Astrocyte (in vitro differentiated cells and primary cell): Measurements from ENCODE around the gene BRINP2. TPM values are rescaled to one million over a fixed set of nuclear protein-coding genes. Genes with fewer than 3 reads are reported as not detected.

Source experiments
- DNase-seq: peaks from one replicate; pipeline ENCODE4 v3.0.0-alpha.2; 2010; ENCODE audit warnings: low read depth
- FAIRE-seq: peaks from 2 replicates; lab custom pipeline; 2011; peaks lifted over from hg19 to GRCh38; lab: Jason Lieb, UNC
- H2AFZ ChIP-seq: 2 replicates; pipeline ENCODE4 v1.6.0; 2012; ENCODE audit warnings: low read depth, low read length, inconsistent platforms
- H3K27ac ChIP-seq: 2 replicates; pipeline ENCODE4 v1.5.1; 2011; ENCODE audit warnings: low read depth, low read length, inconsistent platforms
- H3K27me3 ChIP-seq: 2 replicates; pipeline ENCODE4 v1.6.0; 2011; ENCODE audit warnings: low read length, inconsistent platforms; ENCODE audit not compliant: insufficient read depth
- H3K36me3 ChIP-seq: 2 replicates; pipeline ENCODE4 v1.5.1; 2011; ENCODE audit warnings: low read length, inconsistent platforms; ENCODE audit not compliant: insufficient read depth
- H3K4me1 ChIP-seq: 2 replicates; pipeline ENCODE4 v1.5.1; 2011; ENCODE audit warnings: low read length, inconsistent platforms; ENCODE audit not compliant: insufficient read depth
- H3K4me2 ChIP-seq: 2 replicates; pipeline ENCODE4 v1.6.0; 2012; ENCODE audit warnings: low read length, inconsistent platforms
- H3K4me3 ChIP-seq: 2 replicates; pipeline ENCODE4 v1.5.1; 2011; ENCODE audit warnings: low read depth, mild to moderate bottlenecking, low read length, inconsistent platforms; ENCODE audit not compliant: insufficient read depth
- H3K79me2 ChIP-seq: 2 replicates; pipeline ENCODE4 v1.6.0; 2012; ENCODE audit warnings: mild to moderate bottlenecking, low read length, inconsistent platforms; ENCODE audit not compliant: insufficient read depth
- H3K9ac ChIP-seq: 2 replicates; pipeline ENCODE4 v1.6.0; 2012; ENCODE audit warnings: mild to moderate bottlenecking, low read length, inconsistent platforms
- H3K9me3 ChIP-seq: 2 replicates; pipeline ENCODE4 v1.5.1; 2012; ENCODE audit warnings: low read depth, mild to moderate bottlenecking, low read length, inconsistent platforms; ENCODE audit not compliant: insufficient read depth
- H4K20me1 ChIP-seq: 2 replicates; pipeline ENCODE4 v1.6.0; 2012; ENCODE audit warnings: low read length, inconsistent platforms; ENCODE audit not compliant: insufficient read depth
- H3K27ac Mint-ChIP-seq: one replicate; pipeline ENCODE4 v1.8.0; 2021; ENCODE audit warnings: mild to moderate bottlenecking, mixed read lengths; ENCODE audit not compliant: unreplicated experiment
- H3K27me3 Mint-ChIP-seq: one replicate; pipeline ENCODE4 v1.8.0; 2021; ENCODE audit warnings: low read depth, mixed read lengths; ENCODE audit not compliant: unreplicated experiment
- H3K36me3 Mint-ChIP-seq: one replicate; pipeline ENCODE4 v1.8.0; 2021; ENCODE audit warnings: low read depth, mixed read lengths; ENCODE audit not compliant: unreplicated experiment
- H3K4me1 Mint-ChIP-seq: one replicate; pipeline ENCODE4 v1.8.0; 2021; ENCODE audit warnings: low read depth, mixed read lengths; ENCODE audit not compliant: unreplicated experiment
- H3K4me3 Mint-ChIP-seq: one replicate; pipeline ENCODE4 v1.8.0; 2021; ENCODE audit warnings: mild to moderate bottlenecking, moderate library complexity, mixed read lengths; ENCODE audit not compliant: unreplicated experiment
- H3K9me3 Mint-ChIP-seq: one replicate; pipeline ENCODE4 v1.8.0; 2021; ENCODE audit warnings: mild to moderate bottlenecking, mixed read lengths; ENCODE audit not compliant: unreplicated experiment
- CTCF ChIP-seq: IDR thresholded peaks from 2 replicates; pipeline ENCODE4 v1.5.1; 2011; ENCODE audit warnings: low read depth, mild to moderate bottlenecking, inconsistent platforms, low read length, moderate library complexity; ENCODE audit not compliant: insufficient read depth
- EZH2 ChIP-seq: IDR thresholded peaks from 2 replicates; pipeline ENCODE4 v1.6.1; 2012; ENCODE audit warnings: mild to moderate bottlenecking, low read length, inconsistent platforms; ENCODE audit not compliant: insufficient read depth
- total RNA-seq: library from RNA; stranded (reverse); gene quantifications from 2 replicates; pipeline ENCODE4 v1.2.1, GENCODE V29; 2021

Gene BRINP2
- total RNA-seq, 1 donor from 2014 or later, result not detected

GRCh38 chr1:177302357-177303044, 131.7 kb downstream of the BRINP2 start:
- H3K9ac ChIP-seq, result no peak overlapping the region
- H3K27ac ChIP-seq, result no peak overlapping the region
- H3K36me3 ChIP-seq, result no peaks in the 10 kb centered on the region
- H3K79me2 ChIP-seq, result no peaks in the 10 kb centered on the region
- FAIRE-seq, result no peak
- no peak overlapping the region for H3K4me3 ChIP-seq
- no peaks in the 10 kb centered on the region for H4K20me1 ChIP-seq
- H2AFZ ChIP-seq, result no peak overlapping the region
- H3K27me3 Mint-ChIP-seq, result peaks cover 11% of the 10 kb centered on the region
- no peaks in the 10 kb centered on the region for H3K27me3 ChIP-seq
- H3K9me3 Mint-ChIP-seq, result no peaks in the 10 kb centered on the region
- peaks cover 5% of the 10 kb centered on the region for H3K4me1 ChIP-seq
- H3K36me3 Mint-ChIP-seq, result no peaks in the 10 kb centered on the region
- peak overlapping the region; percentile 59 for H3K27ac Mint-ChIP-seq
- no peak overlapping the region for H3K4me3 Mint-ChIP-seq
- DNase-seq, result no peak
- peaks cover 12% of the 10 kb centered on the region for H3K4me1 Mint-ChIP-seq
- H3K9me3 ChIP-seq, result no peaks in the 10 kb centered on the region
- H3K4me2 ChIP-seq, result no peak overlapping the region
- TF ChIP-seq CTCF (no peak), EZH2 (no peak)

GRCh38 chr1:177305040-177306018, 134.6 kb downstream of the BRINP2 start:
- no peak overlapping the region for H3K4me3 Mint-ChIP-seq
- H3K36me3 Mint-ChIP-seq, result no peaks in the 10 kb centered on the region
- Histone ChIP-seq H3K4me2 (no peak overlapping the region), H2AFZ (no peak overlapping the region), H3K9me3 (no peaks in the 10 kb centered on the region), H3K27ac (no peak overlapping the region), H3K27me3 (no peaks in the 10 kb centered on the region), H3K4me3 (no peak overlapping the region), H3K9ac (no peak overlapping the region), H4K20me1 (no peaks in the 10 kb centered on the region), H3K4me1 (peaks cover 5% of the 10 kb centered on the region), H3K79me2 (no peaks in the 10 kb centered on the region), H3K36me3 (no peaks in the 10 kb centered on the region)
- H3K4me1 Mint-ChIP-seq, result peaks cover 17% of the 10 kb centered on the region
- H3K27ac Mint-ChIP-seq, result peak overlapping the region; percentile 9
- H3K27me3 Mint-ChIP-seq, result peaks cover 8% of the 10 kb centered on the region
- TF ChIP-seq CTCF, result no peak
- DNase-seq, result no peak
- H3K9me3 Mint-ChIP-seq, result no peaks in the 10 kb centered on the region
- FAIRE-seq, result no peak
